GM12878 (cell line): Measurements from ENCODE around the gene OMP. TPM values are rescaled to one million over a fixed set of nuclear protein-coding genes. Genes with fewer than 3 reads are reported as not detected.

ENCODE experiments used
- ATAC-seq: fragments of 200-7000 bp; cut with Tn5 transposase; 3 replicates; pipeline ENCODE4 v1.9.1; 2020; ENCODE audit warnings: mild to moderate bottlenecking, moderate library complexity
- BruUV-seq: library from RNA; stranded (reverse); fragments of 400-500 nt; replicated peaks from 2 replicates; lab custom pipeline; 2021; lab: Mats Ljungman, UMichigan
- CTCF ChIA-PET: fragments of 300-600 bp; sonication (Branson Sonifier 250); formaldehyde crosslinking; extraction: SDS; loops from one replicate; lab custom pipeline; 2021; ENCODE audit warnings: inconsistent platforms; lab: Yijun Ruan, JAX
- POLR2A ChIA-PET: fragments of 350-600 bp; formaldehyde crosslinking; extraction: SDS; loops from one replicate; lab custom pipeline; 2021; ENCODE audit warnings: inconsistent platforms; lab: Charles Lee
- RAD21 ChIA-PET: fragments of 300-600 bp; sonication (Branson Sonifier 250); formaldehyde crosslinking; loops from one replicate; lab custom pipeline; 2023; ENCODE audit warnings: antibody characterized with exemption; ENCODE audit not compliant: unreplicated experiment; lab: Charles Lee
- SMC1A ChIA-PET: fragments of 300-600 bp; sonication (Branson Sonifier 250); formaldehyde crosslinking; loops from one replicate; lab custom pipeline; 2023; ENCODE audit not compliant: unreplicated experiment, uncharacterized antibody; lab: Charles Lee
- DNase-seq: peaks from one replicate; pipeline ENCODE4 v3.0.0-alpha.2; 2011; ENCODE audit warnings: low read depth, low spot score
- FAIRE-seq: peaks from 3 replicates; lab custom pipeline; 2011; peaks lifted over from hg19 to GRCh38; lab: Jason Lieb, UNC
- H2AFZ ChIP-seq: 2 replicates; pipeline ENCODE4 v1.6.0; 2011; ENCODE audit warnings: low read depth, low read length, control low read depth; ENCODE audit not compliant: control insufficient read depth
- H3K27ac ChIP-seq: 2 replicates; pipeline ENCODE4 v1.5.1; 2011; ENCODE audit warnings: control low read depth; ENCODE audit not compliant: control insufficient read depth, insufficient read depth
- H3K27me3 ChIP-seq, 2 experiments: replicated peaks in 1 of 2; 2 replicates each; pipeline versions ENCODE4 v1.6.0 to v1.6.1; 2011; ENCODE audit warnings: low read length in 1 of 2; ENCODE audit not compliant: control insufficient read depth in 2 of 2, insufficient read depth in 2 of 2
- H3K36me3 ChIP-seq, 2 experiments: 2 replicates each; pipeline ENCODE4 v1.5.1; 2011; ENCODE audit warnings: low read length in 1 of 2; ENCODE audit not compliant: control insufficient read depth in 2 of 2, insufficient read depth in 2 of 2
- H3K4me1 ChIP-seq: 2 replicates; pipeline ENCODE4 v1.6.1; 2011; ENCODE audit warnings: mild to moderate bottlenecking, low read length, moderate library complexity, mixed read lengths; ENCODE audit not compliant: control insufficient read depth, insufficient read depth
- H3K4me2 ChIP-seq: 2 replicates; pipeline ENCODE4 v1.6.0; 2011; ENCODE audit warnings: control low read depth; ENCODE audit not compliant: control insufficient read depth, insufficient read depth
- H3K4me3 ChIP-seq: fragments of 200-600 bp; sonication (generic); 2 replicates; pipeline ENCODE4 v1.5.1; 2016
- H3K79me2 ChIP-seq: 2 replicates; pipeline ENCODE4 v1.6.0; 2011; ENCODE audit warnings: low read length; ENCODE audit not compliant: control insufficient read depth, insufficient read depth
- H3K9ac ChIP-seq: 2 replicates; pipeline ENCODE4 v1.8.0; 2011; ENCODE audit warnings: low read length, control low read depth, mixed read lengths; ENCODE audit not compliant: control insufficient read depth, insufficient read depth
- H3K9me3 ChIP-seq: replicated peaks from 3 replicates; pipeline ENCODE4 v1.5.1; 2011; ENCODE audit warnings: mild to moderate bottlenecking, low read length; ENCODE audit not compliant: control insufficient read depth, insufficient read depth
- H4K20me1 ChIP-seq: 2 replicates; pipeline ENCODE4 v1.6.0; 2011; ENCODE audit not compliant: control insufficient read depth, insufficient read depth
- BCL3 ChIP-seq: IDR thresholded peaks from 2 replicates; pipeline ENCODE4 v1.6.1; 2011; ENCODE audit warnings: borderline replicate concordance, low read depth, mild to moderate bottlenecking, moderate library complexity, low read length; ENCODE audit not compliant: insufficient read depth, poor library complexity, severe bottlenecking
- CREM ChIP-seq: IDR thresholded peaks from 2 replicates; pipeline ENCODE4 v1.6.1; 2014; ENCODE audit warnings: antibody characterized with exemption, low read depth
- PML ChIP-seq: IDR thresholded peaks from 2 replicates; pipeline ENCODE4 v1.6.1; 2012; ENCODE audit warnings: low read length, inconsistent platforms
- POLR2AphosphoS2 ChIP-seq: IDR thresholded peaks from 2 replicates; pipeline ENCODE4 v1.6.1; 2011; ENCODE audit warnings: low read depth, mild to moderate bottlenecking, low read length, improper control_type of control experiment, moderate library complexity
- SMAD1 ChIP-seq: fragments of 450-650 bp; IDR thresholded peaks from 2 replicates; pipeline ENCODE4 v1.6.1; 2018; ENCODE audit warnings: mild to moderate bottlenecking, low read depth; ENCODE audit not compliant: partially characterized antibody
- SMARCA5 ChIP-seq: fragments of 450-650 bp; IDR thresholded peaks from 2 replicates; pipeline ENCODE4 v1.6.1; 2017; ENCODE audit warnings: mild to moderate bottlenecking
- ZNF217 ChIP-seq: fragments of 450-650 bp; IDR thresholded peaks from 2 replicates; pipeline ENCODE4 v1.6.1; 2017; ENCODE audit warnings: antibody characterized with exemption, mild to moderate bottlenecking
- ZNF384 ChIP-seq: IDR thresholded peaks from 2 replicates; pipeline ENCODE4 v1.6.1; 2012; ENCODE audit warnings: low read depth, mild to moderate bottlenecking, low read length, improper control_type of control experiment, borderline replicate concordance
- WGBS: methylation state at CpG from one replicate; pipeline ENCODE4 v1.1.6; 2016; ENCODE audit warnings: low lambda C conversion rate; ENCODE audit not compliant: insufficient replicate concordance, insufficient coverage; ENCODE audit errors: missing lambda C conversion rate; 5-methylcytosine and 5-hydroxymethylcytosine counted together
- in situ Hi-C: fragments of 300-500 bp; cut with MboI; formaldehyde crosslinking; loops from 9 replicates; pipeline ENCODE4 v1.14.3; 2018; ENCODE audit warnings: mixed read lengths
- intact Hi-C: fragments of 100-400 bp; cut with micrococcal nuclease; formaldehyde crosslinking; loops from one replicate; pipeline ENCODE4 v1.14.2; 2022; ENCODE audit not compliant: unreplicated experiment
- polyA plus RNA-seq, 11 experiments: library from polyadenylated mRNA; depleted of rRNA in 4 of 11; unstranded in 6 of 11; stranded (reverse) in 5 of 11; fragments of >200 nt; fragmentation: Nextera tagmentation in 4 of 11; fragmentation: Illumina TruSeq in 1 of 11; extraction: Ambion mirVana in 4 of 11; extraction: Trizol in 1 of 11; gene quantifications; 1 replicate in 1 of 11; 2 replicates in 10 of 11; pipeline versions ENCODE4 v1.2.1 to v1.2.3, GENCODE V29; 2011 to 2016; ENCODE audit warnings: inconsistent platforms in 2 of 11, missing spikeins in 2 of 11, low read depth in 1 of 11
- total RNA-seq, 4 experiments: library from RNA; depleted of rRNA in 3 of 4; stranded (reverse); fragments of >200 nt in 3 of 4; fragmentation: Illumina TruSeq in 1 of 4; extraction: Trizol in 1 of 4; gene quantifications; 2 replicates each; pipeline versions ENCODE4 v1.2.1 to v1.2.3, GENCODE V29; 2013 to 2021
- TF ChIP-seq, protein P1 (sequence below): fragments of 450-650 bp; IDR thresholded peaks from 2 replicates; pipeline ENCODE4 v1.6.1; 2014; ENCODE audit warnings: mild to moderate bottlenecking
- TF ChIP-seq, protein P2 (sequence below): fragments of 450-650 bp; conservative IDR thresholded peaks from 2 replicates; pipeline ENCODE4 v1.6.1; 2017; ENCODE audit warnings: mild to moderate bottlenecking, moderate library complexity

OMP gene
- total and polyA plus RNA-seq, 10 of the 15 experiments (the other 5 are each of a cell fraction or from before 2014, with no cell fraction given) = not detected

- no peaks in the 10 kb centered on the region for H3K4me1 ChIP-seq
- H3K36me3 ChIP-seq = no peaks in the 10 kb centered on the region
- no peak overlapping the region for H3K9ac ChIP-seq
- H3K4me3 ChIP-seq = no peak overlapping the region
- H4K20me1 ChIP-seq = no peaks in the 10 kb centered on the region
- no peaks in the 10 kb centered on the region; a peak in 2 of 4 replicates for H3K27me3 ChIP-seq
- H3K9me3 ChIP-seq = no peaks in the 10 kb centered on the region
- ChIA-PET RAD21 (no interaction called here), POLR2A (no interaction called here), CTCF (interaction anchor here (0.9 to 2.0 kb wide), 2 partner anchors 13 to 48 kb away, joined by 3 to 8 read pairs; partner anchors contain the start of gene MYO7A), SMC1A (no interaction called here)
- no TSS peak for BruUV-seq
- no peak overlapping the region for H3K4me2 ChIP-seq
- WGBS = 22% methylated on average over 8 of the region's 8 CpGs
- H2AFZ ChIP-seq = no peak overlapping the region
- no peak for ATAC-seq
- no peak for FAIRE-seq
- intact Hi-C loops (no loop called here), in situ Hi-C loops (no loop called here)
- no peak for DNase-seq
- TF ChIP-seq SMARCA5 (no peak), BCL3 (no peak), PML (no peak), POLR2AphosphoS2 (no peak), SMAD1 (no peak), CREM (no peak), ZNF217 (no peak), ZNF384 (no peak)
- TF ChIP-seq, protein P1, sequence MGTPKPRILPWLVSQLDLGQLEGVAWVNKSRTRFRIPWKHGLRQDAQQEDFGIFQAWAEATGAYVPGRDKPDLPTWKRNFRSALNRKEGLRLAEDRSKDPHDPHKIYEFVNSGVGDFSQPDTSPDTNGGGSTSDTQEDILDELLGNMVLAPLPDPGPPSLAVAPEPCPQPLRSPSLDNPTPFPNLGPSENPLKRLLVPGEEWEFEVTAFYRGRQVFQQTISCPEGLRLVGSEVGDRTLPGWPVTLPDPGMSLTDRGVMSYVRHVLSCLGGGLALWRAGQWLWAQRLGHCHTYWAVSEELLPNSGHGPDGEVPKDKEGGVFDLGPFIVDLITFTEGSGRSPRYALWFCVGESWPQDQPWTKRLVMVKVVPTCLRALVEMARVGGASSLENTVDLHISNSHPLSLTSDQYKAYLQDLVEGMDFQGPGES = no peak
- TF ChIP-seq, protein P2, sequence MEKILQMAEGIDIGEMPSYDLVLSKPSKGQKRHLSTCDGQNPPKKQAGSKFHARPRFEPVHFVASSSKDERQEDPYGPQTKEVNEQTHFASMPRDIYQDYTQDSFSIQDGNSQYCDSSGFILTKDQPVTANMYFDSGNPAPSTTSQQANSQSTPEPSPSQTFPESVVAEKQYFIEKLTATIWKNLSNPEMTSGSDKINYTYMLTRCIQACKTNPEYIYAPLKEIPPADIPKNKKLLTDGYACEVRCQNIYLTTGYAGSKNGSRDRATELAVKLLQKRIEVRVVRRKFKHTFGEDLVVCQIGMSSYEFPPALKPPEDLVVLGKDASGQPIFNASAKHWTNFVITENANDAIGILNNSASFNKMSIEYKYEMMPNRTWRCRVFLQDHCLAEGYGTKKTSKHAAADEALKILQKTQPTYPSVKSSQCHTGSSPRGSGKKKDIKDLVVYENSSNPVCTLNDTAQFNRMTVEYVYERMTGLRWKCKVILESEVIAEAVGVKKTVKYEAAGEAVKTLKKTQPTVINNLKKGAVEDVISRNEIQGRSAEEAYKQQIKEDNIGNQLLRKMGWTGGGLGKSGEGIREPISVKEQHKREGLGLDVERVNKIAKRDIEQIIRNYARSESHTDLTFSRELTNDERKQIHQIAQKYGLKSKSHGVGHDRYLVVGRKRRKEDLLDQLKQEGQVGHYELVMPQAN = no peak
- H3K79me2 ChIP-seq = no peaks in the 10 kb centered on the region
- no peak overlapping the region for H3K27ac ChIP-seq
Measured at GRCh38 chr11:77140231-77140851, 37.7 kb downstream of the OMP start.
